Stimulated activated CD4-positive, alpha-beta T cell treated with anti-CD3 and anti-CD28 coated beads, Interleukin-12 subunit alpha, Interleukin-12 subunit beta, amount 100 ng/mL, for 4 hours (primary cell): ENCODE data around the gene PSMC1.

Source experiments
- DNase-seq: peaks from one replicate; pipeline ENCODE4 v3.0.0-alpha.2; 2020

PSMC1 gene

GRCh38 chr14:90302529-90303303, 46.4 kb downstream of the PSMC1 start:
- DNase-seq: no peak

GRCh38 chr14:90303473-90303872, 47.1 kb downstream of the PSMC1 start:
- DNase-seq: no peak

GRCh38 chr14:90304502-90304901, 48.1 kb downstream of the PSMC1 start:
- DNase-seq: no peak

GRCh38 chr14:90305176-90305601, 48.8 kb downstream of the PSMC1 start:
- DNase-seq: no peak

GRCh38 chr14:90308561-90308960, 52.2 kb downstream of the PSMC1 start:
- DNase-seq: no peak

- DNase-seq: no peak
These were observed 60.9 kb downstream of the PSMC1 start for GRCh38 chr14:90317286-90317685.

GRCh38 chr14:90318016-90318415, 61.7 kb downstream of the PSMC1 start:
- no peak for DNase-seq

GRCh38 chr14:90319173-90319572, 62.8 kb downstream of the PSMC1 start:
- DNase-seq: no peak

GRCh38 chr14:90319634-90320541, 63.5 kb downstream of the PSMC1 start:
- no peak for DNase-seq

GRCh38 chr14:90321891-90322290, 65.5 kb downstream of the PSMC1 start:
- DNase-seq: no peak
